Measurements from ENCODE around the gene FOXA1.

DNA sequence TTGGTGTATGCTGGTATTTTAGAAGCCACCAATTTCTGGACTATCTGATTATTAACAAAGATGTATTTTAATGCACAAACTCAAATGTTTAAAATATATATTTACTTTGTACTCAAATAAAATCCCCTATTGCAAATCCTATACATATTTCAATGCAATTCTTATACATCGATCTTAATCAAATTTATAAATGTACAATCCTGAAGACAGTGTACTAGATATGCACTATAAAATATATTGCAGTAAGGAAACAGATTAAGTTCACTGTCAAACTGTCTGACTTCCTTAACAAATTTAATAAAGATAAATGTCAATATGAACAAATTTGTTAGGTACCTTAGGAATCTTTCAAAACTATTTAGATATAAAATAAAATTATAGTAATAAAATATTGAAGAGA lies 43.9 kb downstream of the FOXA1 start:
- TF ChIP-seq CTCF (IDR thresholded peaks at IDR 0.05) (no peak), POLR2A (IDR thresholded peaks at IDR 0.05) (no peak)
